ENCODE results near the gene NENF. TPM values are rescaled to one million over a fixed set of nuclear protein-coding genes. Genes with fewer than 3 reads are reported as not detected.

Gene NENF
- total RNA-seq: 23.6 and 40.0 TPM in 2 replicates

DNA sequence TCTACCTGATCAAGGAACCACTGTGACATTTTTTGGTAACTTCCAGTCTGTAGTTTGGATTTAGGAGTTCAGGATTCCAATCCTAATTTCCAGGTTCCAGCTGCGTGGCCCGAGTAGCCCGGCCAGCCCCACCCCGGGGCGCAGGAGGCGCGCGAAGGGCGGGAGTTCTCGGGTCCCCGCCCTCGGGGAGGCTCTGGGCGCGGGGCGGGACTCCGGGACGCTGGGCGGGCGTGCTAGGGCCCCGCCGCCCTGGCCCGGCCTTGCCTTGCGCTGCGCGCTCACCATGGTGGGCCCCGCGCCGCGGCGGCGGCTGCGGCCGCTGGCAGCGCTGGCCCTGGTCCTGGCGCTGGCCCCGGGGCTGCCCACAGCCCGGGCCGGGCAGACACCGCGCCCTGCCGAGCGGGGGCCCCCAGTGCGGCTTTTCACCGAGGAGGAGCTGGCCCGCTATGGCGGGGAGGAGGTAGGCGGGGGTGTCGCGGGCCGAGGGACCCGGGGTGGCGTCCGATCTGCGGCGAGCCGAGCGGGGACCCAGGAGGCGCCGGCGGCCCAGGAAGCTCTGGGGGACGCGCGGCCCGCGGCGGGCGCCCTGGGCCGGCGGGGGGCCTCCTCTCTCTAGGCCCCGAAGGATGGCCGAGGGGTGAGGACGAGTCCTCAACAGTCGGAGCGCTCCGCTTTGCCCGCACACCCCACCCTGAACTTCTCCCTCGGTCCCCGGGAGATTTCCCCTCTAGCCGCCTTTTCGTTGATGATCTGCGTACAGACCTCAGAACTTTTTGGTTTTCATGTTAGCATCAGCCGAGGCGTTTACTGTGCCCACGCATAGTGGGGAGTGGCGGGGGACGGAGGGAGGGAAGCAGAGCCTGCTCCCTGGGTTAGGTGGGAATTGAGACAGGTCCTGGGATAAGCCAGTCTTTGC is at the start of gene NENF:
Gene NENF (plus strand): TSS at position 260 of the 916 bp plus-strand sequence. CDS start 24 bp downstream, at position 284.

DNA sequence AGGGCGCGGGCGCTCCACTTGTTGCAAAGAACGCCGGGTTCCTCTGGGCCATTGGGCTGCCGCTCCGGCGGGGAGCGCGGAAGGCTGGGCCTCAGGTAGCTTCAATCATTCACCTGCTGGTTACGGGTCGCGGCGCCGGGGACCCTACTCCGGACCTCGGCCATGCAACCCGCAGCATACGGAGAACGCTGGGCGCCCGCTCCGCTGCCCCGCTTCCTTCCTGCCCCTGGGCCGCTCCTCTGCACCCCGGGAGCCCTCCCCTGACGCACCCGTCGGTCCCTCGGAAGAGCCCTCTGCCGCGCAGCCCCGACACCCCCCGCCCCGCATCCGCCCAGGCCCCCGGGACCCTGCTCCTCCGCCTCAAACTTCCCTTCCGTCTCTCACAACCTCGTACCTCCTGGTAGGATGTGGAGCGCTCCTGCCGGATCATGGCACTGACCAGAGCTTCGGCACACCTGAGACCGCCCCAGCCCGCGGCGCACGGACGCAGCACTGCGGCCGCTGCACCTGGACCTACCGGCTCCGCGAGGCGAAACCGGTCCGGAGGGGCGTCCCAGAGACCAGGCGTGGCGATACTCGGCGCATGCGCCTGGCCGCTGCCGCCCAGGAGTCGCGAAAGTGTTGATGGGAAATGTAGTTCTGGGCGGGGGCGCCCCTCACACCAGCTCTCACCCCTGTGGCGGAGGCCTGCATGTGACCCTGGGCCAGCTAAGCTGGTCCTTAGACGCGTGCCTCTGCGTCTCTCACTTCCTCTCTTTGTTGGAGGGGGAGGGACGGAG is 18.2 kb upstream of the NENF start, which contains the start of gene PACC1:
Gene PACC1 (minus strand): TSS at position 559 of the 779 bp plus-strand sequence. CDS start 129 bp downstream, at position 430.

Other genes with a start within 250 kb of the NENF start
- 32.6 and 37.6 TPM in 2 replicates for gene PPP2R5A, start 147.5 kb upstream of the NENF start, total RNA-seq
- 15.3 and 22.6 TPM in 2 replicates for gene PACC1, start 18.0 kb upstream of the NENF start, total RNA-seq
- gene ATF3, start 175.8 kb downstream of the NENF start, total RNA-seq: 67.0 and 104 TPM in 2 replicates